Measurements from ENCODE around the gene RFX6.
A peak's percentile ranks its signal among the peaks of the same experiment; 100 is the strongest.

RFX6 gene

GRCh38 chr6:116894669-116895068, 17.6 kb downstream of the RFX6 start:
- no peak for DNase-seq

GRCh38 chr6:116895935-116896334, 18.9 kb downstream of the RFX6 start:
- no peak for DNase-seq

GRCh38 chr6:116902634-116903033, 25.6 kb downstream of the RFX6 start:
- no peak for DNase-seq

GRCh38 chr6:116922853-116923548, 46.0 kb downstream of the RFX6 start:
- no peak for DNase-seq

GRCh38 chr6:116924245-116924644, 47.2 kb downstream of the RFX6 start:
- no peak for DNase-seq

GRCh38 chr6:116925088-116925794, 48.2 kb downstream of the RFX6 start:
- DNase-seq: no peak

- DNase-seq: no peak
These were observed 51.6 kb downstream of the RFX6 start for GRCh38 chr6:116928677-116929076.

GRCh38 chr6:116929825-116930224, 52.8 kb downstream of the RFX6 start:
- DNase-seq: no peak

GRCh38 chr6:116931456-116931855, 54.4 kb downstream of the RFX6 start:
- DNase-seq: no peak

- no peak for DNase-seq
These were observed 55.5 kb downstream of the RFX6 start for GRCh38 chr6:116932496-116932895.

GRCh38 chr6:116933485-116933884, 56.4 kb downstream of the RFX6 start:
- DNase-seq: no peak

- DNase-seq: no peak
These were observed 61.3 kb downstream of the RFX6 start for GRCh38 chr6:116938305-116938704.

GRCh38 chr6:116941727-116942126, 64.7 kb downstream of the RFX6 start:
- no peak for DNase-seq

- DNase-seq: peak in 1 of 5 experiments; percentile 1
These were observed 68.8 kb downstream of the RFX6 start for GRCh38 chr6:116945809-116946208.

GRCh38 chr6:116948533-116949304, 71.7 kb downstream of the RFX6 start:
- DNase-seq: no peak

GRCh38 chr6:116949964-116950363, 72.9 kb downstream of the RFX6 start:
- DNase-seq: no peak

GRCh38 chr6:116954335-116954734, 77.3 kb downstream of the RFX6 start:
- no peak for DNase-seq

GRCh38 chr6:116954938-116955337, 77.9 kb downstream of the RFX6 start:
- DNase-seq: no peak

- no peak for DNase-seq
These were observed 78.7 kb downstream of the RFX6 start for GRCh38 chr6:116955773-116956172.

GRCh38 chr6:116963972-116964371, 86.9 kb downstream of the RFX6 start:
- no peak for DNase-seq

GRCh38 chr6:116966675-116967576, 89.9 kb downstream of the RFX6 start:
- DNase-seq: no peak

GRCh38 chr6:116969211-116969863, 92.3 kb downstream of the RFX6 start:
- DNase-seq: peak in 1 of 5 experiments; percentile 48

All from T-helper 2 cell (primary cell).